ENCODE measurements around the gene PEX14. TPM values are rescaled to one million over a fixed set of nuclear protein-coding genes. Genes with fewer than 3 reads are reported as not detected.

The PEX14 gene
- total and polyA plus RNA-seq, 8 donors: 17.3 to 22.9 (median 20.7) TPM

DNA sequence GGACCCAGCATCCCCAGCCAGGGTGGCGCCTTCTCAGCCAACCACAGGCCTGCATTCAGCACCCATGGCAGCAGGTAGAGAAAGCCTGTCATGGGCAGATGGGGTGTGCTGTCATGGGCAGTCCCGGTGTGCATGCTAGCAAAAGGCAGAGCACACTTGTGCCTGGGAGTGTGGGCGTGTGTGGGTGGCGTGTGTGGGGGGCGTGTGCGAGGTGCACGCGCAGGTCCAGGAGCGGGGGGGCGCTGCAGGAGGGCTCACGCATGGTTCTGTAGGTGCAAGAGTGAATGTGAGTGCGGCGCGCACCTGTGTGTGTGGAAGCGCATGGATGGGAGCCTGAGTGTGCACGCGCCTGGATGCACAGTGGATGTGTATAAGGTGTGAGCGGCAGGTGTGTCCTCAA lies 184.5 kb downstream of the PEX14 start:
- no peak for TF ChIP-seq CTCF (IDR thresholded peaks at IDR 0.05)
- no peak overlapping the region for H3K27ac ChIP-seq
- H3K9me3 ChIP-seq: no peaks in the 10 kb centered on the region
- H3K4me3 ChIP-seq: no peak overlapping the region
- DNase-seq (no peak), ATAC-seq (no peak)
- H3K4me1 ChIP-seq: peaks cover 9 to 20% of the 10 kb centered on the region in 2 donors
- H3K36me3 ChIP-seq: peaks cover 0 to 65% of the 10 kb centered on the region in 2 donors
- no peaks in the 10 kb centered on the region for H3K27me3 ChIP-seq
- intact Hi-C loops (cut with DNase I): no loop called here

- TF ChIP-seq CTCF (IDR thresholded peaks at IDR 0.05): no peak
- Histone ChIP-seq H3K4me1 (peaks cover 10 to 25% of the 10 kb centered on the region in 2 donors), H3K36me3 (peaks cover 0 to 65% of the 10 kb centered on the region in 2 donors), H3K9me3 (no peaks in the 10 kb centered on the region), H3K27ac (no peak overlapping the region), H3K4me3 (no peak overlapping the region), H3K27me3 (no peaks in the 10 kb centered on the region)
- intact Hi-C loops (cut with DNase I): no loop called here
- ATAC-seq (peak; percentile 71), DNase-seq (peak in 1 of 4 donors; percentile 57)
Measured at GRCh38 chr1:10659646-10660540, 185.1 kb downstream of the PEX14 start.

DNA sequence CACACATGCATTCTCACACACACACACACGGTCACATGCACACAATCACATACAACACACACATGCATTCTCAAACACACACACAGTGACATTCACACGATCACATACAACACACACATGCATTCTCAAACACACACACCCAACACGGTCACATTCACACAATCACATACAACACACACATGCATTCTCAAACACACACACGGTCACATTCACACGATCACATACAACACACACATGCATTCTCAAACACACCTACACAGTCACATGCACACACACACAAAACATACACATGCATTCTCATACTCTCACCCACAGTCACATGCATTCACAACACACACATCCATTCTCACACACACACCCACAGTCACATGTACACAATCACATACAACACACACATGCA lies 186.7 kb downstream of the PEX14 start:
- Histone ChIP-seq H3K4me3 (no peak overlapping the region), H3K4me1 (peaks cover 11 to 41% of the 10 kb centered on the region in 2 donors), H3K36me3 (peaks cover 0 to 55% of the 10 kb centered on the region in 2 donors), H3K27me3 (no peaks in the 10 kb centered on the region), H3K9me3 (no peaks in the 10 kb centered on the region), H3K27ac (no peak overlapping the region)
- TF ChIP-seq CTCF (IDR thresholded peaks at IDR 0.05): no peak
- no peak for DNase-seq
- intact Hi-C loops (cut with DNase I): no loop called here
- no peak for ATAC-seq

GRCh38 chr1:10662090-10662688 lies 187.4 kb downstream of the PEX14 start:
- Histone ChIP-seq H3K4me3 (no peak overlapping the region), H3K36me3 (peaks cover 0 to 48% of the 10 kb centered on the region in 2 donors), H3K9me3 (no peaks in the 10 kb centered on the region), H3K4me1 (peaks cover 15 to 48% of the 10 kb centered on the region in 2 donors), H3K27me3 (no peaks in the 10 kb centered on the region), H3K27ac (no peak overlapping the region)
- TF ChIP-seq CTCF (IDR thresholded peaks at IDR 0.05): no peak
- no peak for ATAC-seq
- no peak for DNase-seq
- intact Hi-C loops (cut with DNase I): no loop called here
